ENCODE results near the gene NME2.

The NME2 gene

GRCh38 chr17:51191895-51192294 lies 25.7 kb downstream of the NME2 start:
- Histone ChIP-seq H3K27ac (ENCODE audit: low read depth, low read length) (no peak overlapping the region), H3K9ac (ENCODE audit: low read length) (no peak overlapping the region), H3K79me2 (ENCODE audit: insufficient read depth, low read length) (no peaks in the 10 kb centered on the region), H3F3A (ENCODE audit: insufficient read depth) (0 out of 2 replicates have a peak, but pooled peaks cover 3% of the 10 kb centered on the region), H3K9me3 (ENCODE audit: insufficient read depth, low read length) (no peaks in the 10 kb centered on the region), H3K36me3 (ENCODE audit: low read length) (peaks cover 17% of the 10 kb centered on the region), H3K9me2 (replicated peaks; ENCODE audit: insufficient read depth, low read length) (no peaks in the 10 kb centered on the region), H3K4me2 (ENCODE audit: low read depth, low read length, poor library complexity, severe bottlenecking) (no peak overlapping the region), H2AFZ (ENCODE audit: low read depth, low read length, severe bottlenecking) (no peak overlapping the region), H3K27me3 (ENCODE audit: low read length) (no peaks in the 10 kb centered on the region), H4K20me1 (ENCODE audit: low read depth, low read length) (no peaks in the 10 kb centered on the region), H3K4me3 (ENCODE audit: insufficient read depth, low read length, poor library complexity, severe bottlenecking) (no peak overlapping the region)
- no peak for TF ChIP-seq EZH2phosphoT487 (conservative IDR thresholded peaks at IDR 0.05; ENCODE audit: low read length)
- no peak for TF ChIP-seq CTCF (IDR thresholded peaks at IDR 0.05; ENCODE audit: insufficient read depth, low read length, poor library complexity, severe bottlenecking)

DNA sequence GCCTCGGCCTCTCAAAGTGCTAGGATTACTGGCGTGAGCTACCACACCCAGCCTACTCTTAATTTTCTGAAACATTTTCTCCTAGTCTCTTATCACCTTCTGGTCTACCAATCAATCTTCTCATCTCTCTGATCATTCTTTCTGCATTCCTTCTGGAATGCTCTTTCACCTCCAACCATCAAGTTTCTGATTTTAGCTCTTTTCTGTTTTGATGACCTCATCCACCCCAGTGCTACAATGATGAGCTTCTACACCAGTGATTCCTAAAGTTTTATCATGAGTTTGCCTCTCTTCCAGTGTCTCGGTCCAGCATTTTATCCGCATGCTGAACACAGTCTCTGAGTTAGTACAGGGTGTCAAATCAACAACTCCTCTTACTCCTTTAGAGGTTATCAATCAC lies 31.5 kb downstream of the NME2 start:
- Histone ChIP-seq H3F3A (ENCODE audit: insufficient read depth) (no peaks in the 10 kb centered on the region), H3K79me2 (ENCODE audit: insufficient read depth, low read length) (no peaks in the 10 kb centered on the region), H3K4me2 (ENCODE audit: low read depth, low read length, poor library complexity, severe bottlenecking) (no peak overlapping the region), H3K27me3 (ENCODE audit: low read length) (no peaks in the 10 kb centered on the region), H3K36me3 (ENCODE audit: low read length) (peaks cover 20% of the 10 kb centered on the region), H2AFZ (ENCODE audit: low read depth, low read length, severe bottlenecking) (no peak overlapping the region), H3K9me2 (replicated peaks; ENCODE audit: insufficient read depth, low read length) (no peaks in the 10 kb centered on the region), H3K4me3 (ENCODE audit: insufficient read depth, low read length, poor library complexity, severe bottlenecking) (no peak overlapping the region), H3K9ac (ENCODE audit: low read length) (no peak overlapping the region), H4K20me1 (ENCODE audit: low read depth, low read length) (no peaks in the 10 kb centered on the region), H3K27ac (ENCODE audit: low read depth, low read length) (no peak overlapping the region), H3K9me3 (ENCODE audit: insufficient read depth, low read length) (no peaks in the 10 kb centered on the region)
- TF ChIP-seq CTCF (IDR thresholded peaks at IDR 0.05; ENCODE audit: insufficient read depth, low read length, poor library complexity, severe bottlenecking) (no peak), EZH2phosphoT487 (conservative IDR thresholded peaks at IDR 0.05; ENCODE audit: low read length) (no peak)

DNA sequence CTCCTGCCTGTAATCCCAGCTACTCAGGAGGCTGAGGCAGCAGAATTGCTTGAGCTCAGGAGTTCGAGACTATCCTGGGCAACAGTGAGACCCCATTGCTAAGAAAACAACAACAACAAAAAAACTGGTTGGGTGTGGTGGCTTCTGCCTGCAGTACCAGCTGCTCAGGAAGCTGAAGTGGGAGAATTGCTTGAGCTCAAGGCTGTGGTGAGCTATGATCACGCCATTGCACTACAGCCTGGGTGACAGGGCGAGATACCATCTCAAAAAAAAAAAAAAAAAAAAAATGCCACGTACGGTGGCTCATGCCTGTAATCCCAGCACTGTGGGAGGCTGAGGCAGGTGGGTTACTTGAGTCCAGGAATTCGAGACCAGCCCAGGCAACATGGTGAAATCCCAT lies 34.1 kb downstream of the NME2 start:
- H3K79me2 ChIP-seq (ENCODE audit: insufficient read depth, low read length) = no peaks in the 10 kb centered on the region
- no peak overlapping the region for H3K4me3 ChIP-seq (ENCODE audit: insufficient read depth, low read length, poor library complexity, severe bottlenecking)
- H3F3A ChIP-seq (ENCODE audit: insufficient read depth) = no peaks in the 10 kb centered on the region
- no peaks in the 10 kb centered on the region for H3K9me2 ChIP-seq (replicated peaks; ENCODE audit: insufficient read depth, low read length)
- peaks cover 20% of the 10 kb centered on the region; the same call in 1 of the 2 replicates for H3K36me3 ChIP-seq (ENCODE audit: low read length)
- TF ChIP-seq EZH2phosphoT487 (conservative IDR thresholded peaks at IDR 0.05; ENCODE audit: low read length) = no peak
- no peak for TF ChIP-seq CTCF (IDR thresholded peaks at IDR 0.05; ENCODE audit: insufficient read depth, low read length, poor library complexity, severe bottlenecking)
- no peaks in the 10 kb centered on the region for H4K20me1 ChIP-seq (ENCODE audit: low read depth, low read length)
- no peaks in the 10 kb centered on the region for H3K9me3 ChIP-seq (ENCODE audit: insufficient read depth, low read length)
- no peak overlapping the region for H3K9ac ChIP-seq (ENCODE audit: low read length)
- H3K4me2 ChIP-seq (ENCODE audit: low read depth, low read length, poor library complexity, severe bottlenecking) = no peak overlapping the region
- no peaks in the 10 kb centered on the region for H3K27me3 ChIP-seq (ENCODE audit: low read length)
- H2AFZ ChIP-seq (ENCODE audit: low read depth, low read length, severe bottlenecking) = no peak overlapping the region
- no peak overlapping the region for H3K27ac ChIP-seq (ENCODE audit: low read depth, low read length)
